Neural cell (in vitro differentiated cells): ENCODE data around the gene KRT39.
A peak's percentile ranks its signal among the peaks of the same experiment; 100 is the strongest.

ENCODE experiments used
- CTCF ChIP-seq: fragments of 450-650 bp; IDR thresholded peaks from 2 replicates; pipeline ENCODE4 v1.5.1; 2014; ENCODE audit warnings: antibody characterized with exemption, mild to moderate bottlenecking, moderate library complexity; ENCODE audit not compliant: poor library complexity, severe bottlenecking
- EZH2 ChIP-seq: fragments of 200-600, 300-800 bp; shearing (Covaris generic), sonication (generic); IDR thresholded peaks from 2 replicates; pipeline ENCODE4 v1.6.1; 2014; ENCODE audit warnings: antibody characterized with exemption, low read length, borderline replicate concordance, mild to moderate bottlenecking; ENCODE audit not compliant: insufficient read depth, poor library complexity, severe bottlenecking
- MXI1 ChIP-seq: fragments of 450-650 bp; conservative IDR thresholded peaks from 2 replicates; pipeline ENCODE4 v1.6.1; 2014; ENCODE audit warnings: antibody characterized with exemption, mild to moderate bottlenecking; ENCODE audit not compliant: poor library complexity, severe bottlenecking
- POLR2AphosphoS5 ChIP-seq: IDR thresholded peaks from 2 replicates; pipeline ENCODE4 v1.6.1; 2012
- RAD21 ChIP-seq: fragments of 450-650 bp; conservative IDR thresholded peaks from 2 replicates; pipeline ENCODE4 v1.6.1; 2014; ENCODE audit warnings: antibody characterized with exemption, mild to moderate bottlenecking, moderate library complexity
- SMC3 ChIP-seq: fragments of 450-650 bp; conservative IDR thresholded peaks from 2 replicates; pipeline ENCODE4 v1.6.1; 2014; ENCODE audit warnings: antibody characterized with exemption, mild to moderate bottlenecking, moderate library complexity; ENCODE audit not compliant: poor library complexity
- TAF1 ChIP-seq: IDR thresholded peaks from 2 replicates; pipeline ENCODE4 v1.6.1; 2012; ENCODE audit warnings: low read depth

- no peak for TF ChIP-seq CTCF
- no peak for TF ChIP-seq TAF1
- TF ChIP-seq EZH2, result no peak
- TF ChIP-seq POLR2AphosphoS5, result peak; percentile 58
- no peak for TF ChIP-seq MXI1
- TF ChIP-seq RAD21, result peak; percentile 11
- TF ChIP-seq SMC3, result no peak
Observed at GRCh38 chr17:40980596-40980995, 13.8 kb upstream of the KRT39 start.
